IPS-18a (cell line): ENCODE data around the gene TMC4.

Experiments
- H3K27ac ChIP-seq: one replicate; pipeline ENCODE4 v1.5.1; 2013; ENCODE audit warnings: low read length
- H3K27me3 ChIP-seq: one replicate; pipeline ENCODE4 v1.6.1; 2013; ENCODE audit warnings: mild to moderate bottlenecking, low read length; ENCODE audit not compliant: control insufficient read depth, insufficient read depth
- H3K36me3 ChIP-seq: one replicate; pipeline ENCODE4 v1.6.1; 2013; ENCODE audit warnings: low read depth, low read length; ENCODE audit not compliant: control insufficient read depth
- H3K4me1 ChIP-seq: one replicate; pipeline ENCODE4 v1.6.1; 2013; ENCODE audit warnings: low read depth, low read length; ENCODE audit not compliant: control insufficient read depth
- H3K4me3 ChIP-seq: one replicate; pipeline ENCODE4 v1.5.1; 2013; ENCODE audit warnings: low read length
- H3K9ac ChIP-seq: one replicate; pipeline ENCODE4 v1.6.1; 2013; ENCODE audit warnings: mild to moderate bottlenecking, low read length, moderate library complexity
- H3K9me3 ChIP-seq: one replicate; pipeline ENCODE4 v1.6.1; 2013; ENCODE audit warnings: low read depth, low read length; ENCODE audit not compliant: control insufficient read depth

Gene TMC4

GRCh38 chr19:54114340-54115108 is 58.4 kb downstream of the TMC4 start:
- H3K4me1 ChIP-seq, result no peaks in the 10 kb centered on the region
- no peaks in the 10 kb centered on the region for H3K9me3 ChIP-seq
- H3K36me3 ChIP-seq, result peaks cover 26% of the 10 kb centered on the region
- peak overlapping the region; percentile 81 for H3K4me3 ChIP-seq
- peak overlapping the region; percentile 83 for H3K27ac ChIP-seq
- H3K27me3 ChIP-seq, result no peaks in the 10 kb centered on the region
- H3K9ac ChIP-seq, result peak overlapping the region; percentile 80
